A549 (cell line): ENCODE measurements around the gene VSTM2B. TPM values are rescaled to one million over a fixed set of nuclear protein-coding genes. Genes with fewer than 3 reads are reported as not detected.
"Not testable (repeated sequence)": the region's sequence is repeated elsewhere in the genome, so short reads cannot be mapped to it uniquely, and the experiment has no call there.

ENCODE experiments used
- ATAC-seq, 2 experiments: fragments of 200-7000 bp in 1 of 2; fragments of >200 bp in 1 of 2; cut with Nextera tagmentation in 1 of 2; cut with Tn5 transposase in 1 of 2; 3 replicates each; pipeline versions ENCODE4 v1.8.0 to v1.9.1; 2018 to 2020; ENCODE audit warnings: mild to moderate bottlenecking in 1 of 2, moderate library complexity in 1 of 2
- CTCF ChIA-PET: fragments of 300-600 bp; sonication (Branson Sonifier 250); formaldehyde crosslinking; extraction: SDS; loops from one replicate; lab custom pipeline; 2021; ENCODE audit warnings: antibody characterized with exemption, inconsistent platforms; lab: Yijun Ruan, JAX
- POLR2A ChIA-PET: fragments of 350-600 bp; formaldehyde crosslinking; extraction: SDS; loops from one replicate; lab custom pipeline; 2021; ENCODE audit warnings: antibody characterized with exemption, inconsistent platforms; lab: Yijun Ruan, JAX
- DNase-seq, 2 experiments: peaks; one replicate each; pipeline versions ENCODE4 v3.0.0 to v3.0.0-alpha.2; 2011 to 2016; ENCODE audit warnings: low read depth in 1 of 2, low spot score in 1 of 2
- FAIRE-seq: peaks from 2 replicates; lab custom pipeline; 2011; peaks lifted over from hg19 to GRCh38; lab: Jason Lieb, UNC
- H3K27ac ChIP-seq, 2 experiments: fragments of >200 bp; sonication (Bioruptor Twin); formaldehyde crosslinking; 3 replicates each; pipeline ENCODE4 v1.5.1; 2016 to 2017
- H3K4me1 ChIP-seq: fragments of >200 bp; sonication (Bioruptor Twin); formaldehyde crosslinking; 3 replicates; pipeline ENCODE4 v1.6.1; 2016
- H3K4me2 ChIP-seq: fragments of >200 bp; sonication (Bioruptor Twin); formaldehyde crosslinking; 3 replicates; pipeline ENCODE4 v1.6.1; 2016
- H3K4me3 ChIP-seq: fragments of >200 bp; sonication (Bioruptor Twin); formaldehyde crosslinking; 3 replicates; pipeline ENCODE4 v1.5.1; 2016
- H3K9me3 ChIP-seq: fragments of >200 bp; sonication (Bioruptor Twin); formaldehyde crosslinking; 3 replicates; pipeline ENCODE4 v1.6.1; 2016
- BHLHE40 ChIP-seq: IDR thresholded peaks from 2 replicates; pipeline ENCODE4 v1.6.1; 2012; ENCODE audit warnings: low read depth, low read length, inconsistent platforms
- CHD4 ChIP-seq: fragments of 200-600 bp; sonication (generic); IDR thresholded peaks from 2 replicates; pipeline ENCODE4 v1.6.1; 2016; ENCODE audit warnings: antibody characterized with exemption, mild to moderate bottlenecking, borderline replicate concordance
- GATA3 ChIP-seq: IDR thresholded peaks from 2 replicates; pipeline ENCODE4 v1.6.1; 2012; ENCODE audit warnings: borderline replicate concordance
- HDAC2 ChIP-seq: fragments of 200-600 bp; sonication (generic); IDR thresholded peaks from 2 replicates; pipeline ENCODE4 v1.6.1; 2016
- HES2 ChIP-seq: fragments of >200 bp; sonication (Bioruptor Twin); formaldehyde crosslinking; IDR thresholded peaks from 2 replicates; pipeline ENCODE4 v1.6.1; 2016
- HMGXB4 ChIP-seq: fragments of 250-450 bp; sonication (Bioruptor Pico); IDR thresholded peaks from 2 replicates; pipeline ENCODE4 v1.5.0; 2021; ENCODE audit warnings: mild to moderate bottlenecking, moderate library complexity, borderline replicate concordance
- HOXA7 ChIP-seq: fragments of 250-450 bp; sonication (Bioruptor Pico); IDR thresholded peaks from 2 replicates; pipeline ENCODE4 v1.5.0; 2020; ENCODE audit warnings: mild to moderate bottlenecking, moderate library complexity
- HOXB5 ChIP-seq: fragments of 250-450 bp; sonication (Bioruptor Pico); IDR thresholded peaks from 2 replicates; pipeline ENCODE4 v1.5.0; 2020; ENCODE audit warnings: mild to moderate bottlenecking, moderate library complexity
- JUNB ChIP-seq: fragments of >200 bp; sonication (Bioruptor Twin); formaldehyde crosslinking; IDR thresholded peaks from 2 replicates; pipeline ENCODE4 v1.6.1; 2016
- KDM5A ChIP-seq: fragments of 200-600 bp; sonication (generic); IDR thresholded peaks from 2 replicates; pipeline ENCODE4 v1.6.1; 2016; ENCODE audit warnings: antibody characterized with exemption, mild to moderate bottlenecking
- MAFK ChIP-seq: fragments of 450-650 bp; IDR thresholded peaks from 2 replicates; pipeline ENCODE4 v1.6.1; 2014; ENCODE audit not compliant: partially characterized antibody
- MAZ ChIP-seq: fragments of 150-350 bp; IDR thresholded peaks from 2 replicates; pipeline ENCODE4 v1.6.1; 2014; ENCODE audit warnings: antibody characterized with exemption, low read depth, low read length, borderline replicate concordance
- MYC ChIP-seq: IDR thresholded peaks from 2 replicates; pipeline ENCODE4 v1.6.1; 2012; ENCODE audit warnings: mild to moderate bottlenecking, inconsistent platforms, low read length, improper control_type of control experiment, borderline replicate concordance
- NPAS2 ChIP-seq: fragments of 250-450 bp; sonication (Bioruptor Pico); IDR thresholded peaks from 2 replicates; pipeline ENCODE4 v1.8.0; 2022; ENCODE audit warnings: mild to moderate bottlenecking, moderate library complexity, borderline replicate concordance
- PBX3 ChIP-seq: IDR thresholded peaks from 2 replicates; pipeline ENCODE4 v1.6.1; 2012
- POLR2A ChIP-seq: IDR thresholded peaks from 2 replicates; pipeline ENCODE4 v1.6.1; 2012; ENCODE audit warnings: mild to moderate bottlenecking, low read length
- POLR2AphosphoS2 ChIP-seq: conservative IDR thresholded peaks from 2 replicates; pipeline ENCODE4 v1.6.1; 2012; ENCODE audit warnings: low read length, improper control_type of control experiment, inconsistent platforms
- RAD21 ChIP-seq, 2 experiments: fragments of >200 bp in 1 of 2; sonication (Bioruptor Twin) in 1 of 2; formaldehyde crosslinking in 1 of 2; IDR thresholded peaks in 1 of 2; conservative IDR thresholded peaks in 1 of 2; 2 replicates in 1 of 2; 3 replicates in 1 of 2; pipeline ENCODE4 v1.6.1; 2012 to 2018; ENCODE audit warnings: inconsistent platforms in 1 of 2
- RCOR1 ChIP-seq: fragments of 150-350 bp; IDR thresholded peaks from 2 replicates; pipeline ENCODE4 v1.6.1; 2014; ENCODE audit warnings: antibody characterized with exemption, low read length, low read depth
- RFX5 ChIP-seq: fragments of 450-650 bp; IDR thresholded peaks from 2 replicates; pipeline ENCODE4 v1.7.1; 2014; ENCODE audit warnings: antibody characterized with exemption, mild to moderate bottlenecking, moderate library complexity
- ZFP36 ChIP-seq: fragments of 450-650 bp; IDR thresholded peaks from 2 replicates; pipeline ENCODE4 v1.6.1; 2014; ENCODE audit warnings: borderline replicate concordance; ENCODE audit not compliant: partially characterized antibody
- WGBS: methylation state at CpG from one replicate; pipeline ENCODE4 v1.1.6; 2017; ENCODE audit errors: missing lambda C conversion rate; 5-methylcytosine and 5-hydroxymethylcytosine counted together
- polyA plus RNA-seq, 4 experiments: library from polyadenylated mRNA; depleted of rRNA in 3 of 4; stranded (reverse); fragments of >200 nt; fragmentation: RNase III in 1 of 4; extraction: RNeasy Plus Mini Kit Qiagen cat#74134 plus additional on column Dnase treatment in 1 of 4; gene quantifications; 2 replicates in 3 of 4; 3 replicates in 1 of 4; pipeline ENCODE4 v1.2.3, GENCODE V29; 2011 to 2017
- TF ChIP-seq, protein P1 (sequence below): fragments of >200 bp; sonication (Bioruptor Twin); formaldehyde crosslinking; IDR thresholded peaks from 3 replicates; pipeline ENCODE4 v1.5.1; 2016
- TF ChIP-seq, protein P2 (sequence below): fragments of 450-650 bp; IDR thresholded peaks from 2 replicates; pipeline ENCODE4 v1.6.1; 2014; ENCODE audit warnings: antibody characterized with exemption
- TF ChIP-seq, protein P3 (sequence below): fragments of 150-350 bp; IDR thresholded peaks from 2 replicates; pipeline ENCODE4 v1.6.1; 2014; ENCODE audit warnings: low read depth, mild to moderate bottlenecking, low read length

Gene VSTM2B
- polyA plus RNA-seq, 2 of the 4 experiments (the other 2 are of a cell fraction), result not detected

GRCh38 chr19:29484876-29485275 lies 40.9 kb upstream of the VSTM2B start:
- DNase-seq (no peak), FAIRE-seq (no peak), ATAC-seq (no peak)
- Histone ChIP-seq H3K9me3 (peaks cover 7% of the 10 kb centered on the region; the same call in 2 of the 3 replicates), H3K4me2 (no peak overlapping the region), H3K4me3 (no peak overlapping the region), H3K4me1 (no peaks in the 10 kb centered on the region), H3K27ac (no peak overlapping the region)
- ChIA-PET CTCF (interaction anchor here (0.9 kb wide), 1 partner anchor 43 kb away, joined by 3 read pairs; no protein-coding TSS in a partner anchor), POLR2A (no interaction called here)
- WGBS, result 28% methylated on average over 6 of the region's 6 CpGs
- TF ChIP-seq ZFP36, result no peak
- TF ChIP-seq, protein P1, sequence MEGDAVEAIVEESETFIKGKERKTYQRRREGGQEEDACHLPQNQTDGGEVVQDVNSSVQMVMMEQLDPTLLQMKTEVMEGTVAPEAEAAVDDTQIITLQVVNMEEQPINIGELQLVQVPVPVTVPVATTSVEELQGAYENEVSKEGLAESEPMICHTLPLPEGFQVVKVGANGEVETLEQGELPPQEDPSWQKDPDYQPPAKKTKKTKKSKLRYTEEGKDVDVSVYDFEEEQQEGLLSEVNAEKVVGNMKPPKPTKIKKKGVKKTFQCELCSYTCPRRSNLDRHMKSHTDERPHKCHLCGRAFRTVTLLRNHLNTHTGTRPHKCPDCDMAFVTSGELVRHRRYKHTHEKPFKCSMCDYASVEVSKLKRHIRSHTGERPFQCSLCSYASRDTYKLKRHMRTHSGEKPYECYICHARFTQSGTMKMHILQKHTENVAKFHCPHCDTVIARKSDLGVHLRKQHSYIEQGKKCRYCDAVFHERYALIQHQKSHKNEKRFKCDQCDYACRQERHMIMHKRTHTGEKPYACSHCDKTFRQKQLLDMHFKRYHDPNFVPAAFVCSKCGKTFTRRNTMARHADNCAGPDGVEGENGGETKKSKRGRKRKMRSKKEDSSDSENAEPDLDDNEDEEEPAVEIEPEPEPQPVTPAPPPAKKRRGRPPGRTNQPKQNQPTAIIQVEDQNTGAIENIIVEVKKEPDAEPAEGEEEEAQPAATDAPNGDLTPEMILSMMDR, result no peak

GRCh38 chr19:29485293-29485692 lies 40.5 kb upstream of the VSTM2B start:
- DNase-seq (no peak), FAIRE-seq (no peak), ATAC-seq (no peak)
- WGBS, result 17% methylated on average over 7 of the region's 7 CpGs
- ChIA-PET CTCF (no interaction called here), POLR2A (no interaction called here)
- Histone ChIP-seq H3K9me3 (peaks cover 6% of the 10 kb centered on the region; the same call in 2 of the 3 replicates), H3K4me3 (no peak overlapping the region), H3K4me1 (no peaks in the 10 kb centered on the region), H3K27ac (no peak overlapping the region), H3K4me2 (no peak overlapping the region)
- TF ChIP-seq JUNB (no peak), NPAS2 (CRISPR knock-in tag) (no peak), HMGXB4 (no peak), MYC (no peak), HOXA7 (CRISPR knock-in tag) (no peak)

DNA sequence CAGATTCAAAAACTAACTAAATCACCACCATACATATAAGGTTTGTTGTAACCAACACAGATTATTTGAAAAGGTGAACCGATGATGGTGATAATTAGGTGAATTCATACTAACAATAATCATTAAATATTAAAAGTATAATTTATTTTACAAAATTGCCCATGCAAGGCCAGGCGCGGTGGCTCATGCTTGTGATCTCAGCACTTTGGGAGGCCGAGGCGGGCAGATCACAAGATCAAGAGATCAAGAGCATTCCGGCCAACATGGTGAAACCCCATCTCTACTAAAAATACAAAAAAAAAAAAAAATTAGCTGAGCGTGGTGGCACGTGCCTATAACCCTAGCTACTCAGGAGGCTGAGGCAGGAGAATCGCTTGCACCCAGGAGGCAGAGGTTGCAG lies 38.8 kb upstream of the VSTM2B start:
- H3K9me3 ChIP-seq, H3K27ac ChIP-seq, H3K4me1 ChIP-seq, DNase-seq, H3K4me3 ChIP-seq, H3K4me2 ChIP-seq, POLR2A ChIA-PET, ATAC-seq: not testable (repeated sequence)
- CTCF ChIA-PET, result interaction anchor here (3.2 kb wide), 1 partner anchor 9 kb away, joined by 15 read pairs; no protein-coding TSS in a partner anchor
- WGBS, result 42% methylated on average over 9 of the region's 9 CpGs
- peak; percentile 18 for FAIRE-seq

DNA sequence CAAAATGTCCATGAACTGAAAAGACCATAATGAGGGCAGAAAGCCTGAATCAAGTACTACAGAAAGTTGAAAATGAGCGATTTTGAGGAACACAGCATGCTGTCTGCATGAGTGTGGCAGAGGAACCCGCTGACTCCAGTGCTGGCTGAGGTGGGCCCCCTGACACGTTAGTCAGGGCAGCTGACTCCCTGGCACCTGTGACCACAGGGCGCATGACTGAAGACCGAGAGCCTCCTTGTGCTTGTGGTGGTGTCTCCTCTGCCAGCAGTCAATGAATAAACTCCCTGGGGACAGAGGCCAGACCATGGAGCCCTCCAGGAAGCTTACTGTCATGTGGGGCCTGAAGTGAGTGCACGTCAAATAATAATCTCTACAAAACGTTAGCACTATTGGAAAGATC lies 38.4 kb upstream of the VSTM2B start:
- FAIRE-seq, result no peak
- ATAC-seq, result no peak
- 28% methylated on average over 7 of the region's 7 CpGs for WGBS
- Histone ChIP-seq H3K27ac (no peak overlapping the region), H3K9me3 (0 out of 3 replicates have a peak, but pooled peaks cover 3% of the 10 kb centered on the region), H3K4me2 (no peak overlapping the region), H3K4me1 (no peaks in the 10 kb centered on the region)
- CTCF ChIA-PET, result interaction anchor here (3.2 kb wide), 1 partner anchor 10 kb away, joined by 15 read pairs; no protein-coding TSS in a partner anchor
- no peak for DNase-seq
- POLR2A ChIA-PET, result no interaction called here
- TF ChIP-seq RAD21 (conservative IDR thresholded peaks at IDR 0.05 in 1 of 2, IDR thresholded peaks at IDR 0.05 in 1 of 2) (no peak), BHLHE40 (no peak), HDAC2 (no peak), GATA3 (no peak), RCOR1 (no peak), KDM5A (no peak), CHD4 (no peak), POLR2AphosphoS2 (no peak), NPAS2 (CRISPR knock-in tag) (no peak), MAFK (no peak), POLR2A (no peak), HES2 (no peak), MYC (no peak), RFX5 (no peak), HOXB5 (CRISPR knock-in tag) (no peak), MAZ (no peak), PBX3 (no peak), HOXA7 (CRISPR knock-in tag) (no peak)
- TF ChIP-seq, protein P2, sequence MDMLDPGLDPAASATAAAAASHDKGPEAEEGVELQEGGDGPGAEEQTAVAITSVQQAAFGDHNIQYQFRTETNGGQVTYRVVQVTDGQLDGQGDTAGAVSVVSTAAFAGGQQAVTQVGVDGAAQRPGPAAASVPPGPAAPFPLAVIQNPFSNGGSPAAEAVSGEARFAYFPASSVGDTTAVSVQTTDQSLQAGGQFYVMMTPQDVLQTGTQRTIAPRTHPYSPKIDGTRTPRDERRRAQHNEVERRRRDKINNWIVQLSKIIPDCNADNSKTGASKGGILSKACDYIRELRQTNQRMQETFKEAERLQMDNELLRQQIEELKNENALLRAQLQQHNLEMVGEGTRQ, result no peak
- TF ChIP-seq, protein P3, sequence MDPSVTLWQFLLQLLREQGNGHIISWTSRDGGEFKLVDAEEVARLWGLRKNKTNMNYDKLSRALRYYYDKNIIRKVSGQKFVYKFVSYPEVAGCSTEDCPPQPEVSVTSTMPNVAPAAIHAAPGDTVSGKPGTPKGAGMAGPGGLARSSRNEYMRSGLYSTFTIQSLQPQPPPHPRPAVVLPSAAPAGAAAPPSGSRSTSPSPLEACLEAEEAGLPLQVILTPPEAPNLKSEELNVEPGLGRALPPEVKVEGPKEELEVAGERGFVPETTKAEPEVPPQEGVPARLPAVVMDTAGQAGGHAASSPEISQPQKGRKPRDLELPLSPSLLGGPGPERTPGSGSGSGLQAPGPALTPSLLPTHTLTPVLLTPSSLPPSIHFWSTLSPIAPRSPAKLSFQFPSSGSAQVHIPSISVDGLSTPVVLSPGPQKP, result no peak
- TF ChIP-seq, all 56 proteins: peak for 0
- no peak overlapping the region for H3K4me3 ChIP-seq
